ENCODE results near the gene CTRB1.

The CTRB1 gene

DNA sequence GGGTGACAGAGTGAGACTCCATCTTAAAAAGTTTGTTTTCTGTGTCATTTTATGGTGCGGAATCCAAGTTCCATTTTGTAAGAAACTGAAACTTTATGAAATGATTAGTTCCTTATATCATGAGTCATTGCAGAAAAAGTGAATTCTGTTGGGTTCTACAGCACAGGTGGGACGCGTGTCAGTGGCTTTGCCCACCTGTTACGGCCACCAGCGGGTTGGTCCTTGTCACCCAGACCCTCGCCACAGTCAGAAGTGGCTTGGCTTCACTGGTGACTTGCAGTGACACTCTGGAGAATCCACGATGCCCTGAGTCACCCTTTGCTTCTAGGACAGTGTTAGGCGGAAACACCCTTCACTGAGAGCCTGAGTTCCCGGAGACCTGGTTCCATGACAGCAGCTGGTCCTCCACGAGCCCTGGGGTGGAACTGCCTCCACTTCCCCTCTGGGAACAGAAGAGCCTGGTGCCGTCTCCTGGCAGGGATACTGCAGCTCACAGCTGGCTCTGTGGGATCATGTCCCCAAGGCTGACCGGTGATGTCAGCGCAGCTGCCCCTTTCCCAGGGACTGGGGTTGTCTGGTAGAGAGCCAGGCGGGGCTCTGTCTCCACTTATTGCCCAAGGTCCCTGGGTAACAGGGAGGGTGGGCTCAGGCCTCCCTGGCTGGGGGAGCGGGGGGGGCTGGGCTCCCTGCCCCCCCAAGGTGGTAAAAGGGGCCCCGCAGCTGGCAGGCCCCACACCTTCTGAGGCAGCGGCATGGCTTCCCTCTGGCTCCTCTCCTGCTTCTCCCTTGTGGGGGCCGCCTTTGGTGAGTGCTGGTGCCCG is at the start of gene CTRB1:
CTRB1 (plus strand) TSS at position 733 of the 821 bp plus-strand sequence; CDS start at position 753, 20 bp downstream.
- DNase-seq (ENCODE audit: low read depth, low spot score) = no peak

DNA sequence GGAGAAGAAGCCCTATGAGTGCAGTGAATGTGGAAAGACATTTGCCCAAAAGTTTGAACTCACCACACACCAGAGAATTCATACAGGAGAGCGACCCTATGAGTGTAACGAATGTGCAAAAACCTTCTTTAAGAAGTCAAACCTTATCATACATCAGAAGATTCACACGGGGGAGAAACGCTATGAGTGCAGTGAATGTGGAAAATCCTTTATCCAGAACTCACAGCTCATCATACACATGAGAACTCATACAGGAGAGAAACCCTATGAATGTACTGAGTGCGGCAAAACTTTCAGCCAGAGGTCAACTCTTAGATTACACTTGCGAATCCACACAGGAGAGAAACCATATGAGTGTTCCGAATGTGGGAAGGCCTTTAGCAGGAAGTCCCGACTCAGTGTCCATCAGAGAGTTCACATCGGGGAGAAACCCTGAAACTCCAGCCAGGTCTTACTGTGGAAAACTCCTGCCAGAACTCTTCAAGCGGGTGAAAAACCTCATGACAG is 48.8 kb upstream of the CTRB1 start:
- DNase-seq (ENCODE audit: low read depth, low spot score) = no peak

DNA sequence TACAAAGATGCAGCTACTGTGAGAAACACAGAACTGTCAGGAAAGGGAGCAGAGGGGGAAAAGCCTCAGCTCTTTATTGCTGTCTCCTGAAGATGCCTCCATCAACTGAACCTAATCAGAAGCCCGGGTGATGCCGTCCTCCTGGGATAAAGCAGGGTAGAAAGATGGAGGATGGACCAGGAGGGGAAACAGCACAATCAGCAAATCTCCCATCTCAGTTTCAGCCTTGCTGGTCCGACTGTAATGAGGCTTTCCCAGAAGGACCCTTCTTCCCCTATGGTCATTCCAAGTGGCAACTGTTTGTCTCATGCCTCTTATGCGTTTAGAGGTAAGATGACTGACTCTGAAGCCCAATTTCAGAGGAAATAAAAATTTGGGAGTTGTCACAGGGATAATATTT is 46.2 kb upstream of the CTRB1 start:
- DNase-seq (ENCODE audit: low read depth, low spot score) = no peak

GRCh38 chr16:75175074-75175473 is 43.7 kb upstream of the CTRB1 start:
- DNase-seq (ENCODE audit: low read depth, low spot score) = no peak

GRCh38 chr16:75176926-75177325 is 41.9 kb upstream of the CTRB1 start:
- no peak for DNase-seq (ENCODE audit: low read depth, low spot score)

GRCh38 chr16:75179208-75179607 is 39.6 kb upstream of the CTRB1 start:
- no peak for DNase-seq (ENCODE audit: low read depth, low spot score)

GRCh38 chr16:75181630-75182029 is 37.2 kb upstream of the CTRB1 start:
- DNase-seq (ENCODE audit: low read depth, low spot score) = no peak

DNA sequence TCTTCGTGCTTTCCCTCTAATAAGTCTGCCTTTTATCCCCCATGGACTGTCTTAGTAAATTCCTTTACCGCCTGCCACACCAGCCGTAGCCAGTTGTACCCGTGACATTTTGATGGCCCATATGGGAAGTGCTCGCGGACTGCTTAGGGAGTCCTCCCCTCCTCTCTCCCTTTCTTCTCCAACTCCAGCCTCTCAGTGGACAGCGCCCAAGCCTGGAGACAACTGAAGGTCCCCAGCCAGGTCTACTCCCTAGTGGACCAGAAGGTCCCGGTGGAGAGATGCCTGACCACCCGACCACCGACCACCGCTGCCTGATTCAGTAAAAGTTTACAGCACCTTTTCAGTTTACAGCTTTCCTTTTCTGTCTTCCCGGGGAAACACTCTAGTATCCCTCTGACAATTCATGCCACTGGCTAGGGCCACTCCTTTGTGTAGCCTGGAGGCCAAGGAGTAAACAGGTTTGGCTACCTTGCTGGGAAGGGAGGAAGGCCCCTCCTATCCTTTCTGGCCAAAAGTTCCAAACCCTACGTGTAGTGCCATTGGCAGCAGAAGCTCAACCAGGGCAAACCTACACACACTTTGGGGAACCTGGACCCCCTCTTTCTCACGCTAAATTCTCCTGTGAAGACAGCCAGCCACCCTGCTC is 29.8 kb upstream of the CTRB1 start:
- no peak for DNase-seq (ENCODE audit: low read depth, low spot score)

DNA sequence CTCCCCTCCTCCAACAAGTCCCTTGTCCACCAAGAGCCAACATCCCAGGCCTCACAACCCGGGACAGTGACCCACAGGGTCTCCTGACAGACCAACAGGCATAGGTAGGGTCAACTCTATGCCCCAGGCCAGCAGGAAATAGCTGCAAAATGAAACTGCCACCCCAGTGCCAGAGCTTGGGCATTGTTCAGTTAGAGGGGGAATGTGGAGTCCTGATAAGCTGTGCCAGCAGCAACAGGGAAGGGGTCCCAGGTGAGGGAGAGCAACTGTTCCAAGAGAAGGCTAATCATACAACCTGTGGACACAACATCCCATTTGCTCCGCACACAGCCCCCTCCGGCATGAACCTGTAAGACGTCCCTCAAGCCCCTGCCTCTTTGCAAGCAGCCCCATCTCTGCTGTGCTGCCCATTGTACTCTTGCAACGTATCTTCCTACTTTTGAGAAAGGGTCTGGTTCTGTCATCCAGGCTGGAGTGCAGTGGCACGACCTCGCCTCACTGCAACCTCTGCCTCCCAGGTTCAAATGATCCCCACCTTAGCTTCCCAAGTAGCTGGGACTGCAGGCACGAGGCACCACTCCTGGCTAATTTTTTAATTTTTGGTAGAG is 29.0 kb upstream of the CTRB1 start:
- DNase-seq (ENCODE audit: low read depth, low spot score) = no peak

DNA sequence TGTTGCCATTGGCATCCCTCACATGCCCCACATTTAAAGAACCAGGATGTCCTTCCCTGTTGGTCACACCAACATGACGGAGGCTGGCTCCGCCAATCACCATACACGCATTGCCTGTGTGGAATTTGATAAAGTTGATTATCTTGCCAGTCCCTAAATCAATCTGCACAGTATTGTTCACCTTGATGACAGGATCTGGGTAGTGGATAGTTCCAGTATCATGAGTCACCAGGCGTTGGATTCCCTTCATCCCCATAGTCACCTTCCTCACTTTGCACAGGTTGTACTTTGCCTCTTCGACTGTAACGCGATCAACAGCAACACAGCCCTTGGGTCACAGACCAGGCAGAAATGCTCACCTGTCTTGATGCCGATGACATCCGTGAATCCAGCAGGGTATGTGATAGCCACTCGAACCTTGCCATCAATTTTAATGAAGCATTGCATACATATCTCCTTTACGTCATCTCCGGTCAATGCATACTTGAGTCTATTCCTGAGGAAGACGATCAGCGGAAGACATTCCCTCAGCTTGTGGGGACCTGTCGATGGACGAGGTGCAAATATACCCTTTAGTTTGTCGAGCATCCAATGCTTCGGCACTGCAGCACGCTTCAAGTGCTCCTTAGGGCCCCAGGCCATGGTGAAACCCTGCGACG is 26.1 kb upstream of the CTRB1 start:
- DNase-seq (ENCODE audit: low read depth, low spot score) = no peak

- DNase-seq (ENCODE audit: low read depth, low spot score) = no peak
Observed at GRCh38 chr16:75193265-75193650, 25.5 kb upstream of the CTRB1 start.

DNA sequence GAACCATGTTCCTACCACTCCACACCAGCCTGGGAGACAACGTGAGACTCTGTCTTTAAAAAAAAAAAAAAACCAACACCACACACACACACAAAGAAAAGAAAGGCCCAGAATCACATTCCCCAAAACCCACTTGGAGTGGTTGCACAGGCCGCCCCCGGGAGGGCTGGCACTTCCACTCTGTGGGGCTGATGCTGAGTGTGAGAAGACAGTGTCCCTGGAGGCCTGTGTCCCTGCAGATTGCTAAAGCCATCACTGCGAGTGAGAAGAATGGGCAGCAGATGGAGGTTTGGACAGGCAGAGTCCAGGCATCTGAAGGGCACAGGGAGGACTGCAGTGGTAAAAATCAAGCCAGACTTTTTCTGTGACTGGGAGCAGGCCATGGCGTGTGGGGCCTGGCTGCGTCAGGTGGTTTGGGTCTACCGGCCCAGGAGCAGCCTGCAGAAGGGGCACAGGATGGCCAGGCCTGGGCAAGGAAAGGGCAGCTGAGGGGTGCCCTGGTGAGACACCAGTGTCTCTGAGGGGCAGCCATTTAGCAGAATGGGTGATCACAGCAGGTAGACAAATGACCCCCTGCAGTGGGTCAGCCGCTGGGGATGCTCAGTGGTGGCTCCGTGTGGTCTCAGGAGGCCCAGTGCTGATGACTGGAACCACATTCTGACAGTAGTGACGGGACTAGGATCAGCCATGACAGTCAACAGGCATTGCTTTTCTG is 24.9 kb upstream of the CTRB1 start:
- DNase-seq (ENCODE audit: low read depth, low spot score) = no peak

- DNase-seq (ENCODE audit: low read depth, low spot score) = no peak
Observed at GRCh38 chr16:75195811-75196790, 22.7 kb upstream of the CTRB1 start.

GRCh38 chr16:75196836-75197235 is 22.0 kb upstream of the CTRB1 start:
- no peak for DNase-seq (ENCODE audit: low read depth, low spot score)

- DNase-seq (ENCODE audit: low read depth, low spot score) = no peak
Observed at GRCh38 chr16:75197522-75198134, 21.2 kb upstream of the CTRB1 start.

- no peak for DNase-seq (ENCODE audit: low read depth, low spot score)
Observed at GRCh38 chr16:75198135-75198600, 20.6 kb upstream of the CTRB1 start.

DNA sequence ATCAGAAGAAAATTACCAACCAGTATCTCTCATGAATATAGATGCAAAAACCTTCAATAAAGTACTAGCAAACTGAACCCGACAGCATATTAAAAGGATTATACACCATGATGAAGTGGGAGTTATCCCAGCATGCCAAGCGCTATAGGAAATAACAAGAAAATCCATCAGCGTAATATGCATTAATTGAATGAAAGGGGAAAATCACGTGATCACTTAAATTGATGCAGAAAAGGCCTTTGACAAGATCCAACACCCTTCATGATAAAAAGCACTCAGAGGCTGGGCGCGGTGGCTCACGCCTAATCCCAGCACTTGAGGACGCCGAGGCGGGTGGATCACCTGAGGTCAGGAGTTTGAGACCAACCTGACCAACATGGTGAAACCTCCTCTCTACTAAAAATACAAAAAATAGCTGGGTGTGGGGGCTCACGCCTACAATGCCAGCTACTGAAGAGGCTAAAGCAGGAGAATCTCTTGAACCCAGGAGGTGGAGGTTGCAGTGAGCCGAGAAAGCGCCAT is 16.7 kb upstream of the CTRB1 start:
- no peak for DNase-seq (ENCODE audit: low read depth, low spot score)

- DNase-seq (ENCODE audit: low read depth, low spot score) = no peak
Observed at GRCh38 chr16:75203096-75203495, 15.7 kb upstream of the CTRB1 start.

GRCh38 chr16:75203667-75204409 is 14.9 kb upstream of the CTRB1 start:
- no peak for DNase-seq (ENCODE audit: low read depth, low spot score)

Measured in activated CD4-positive, CD25-positive, alpha-beta regulatory T cell treated with anti-CD3 and anti-CD28 coated beads, Interleukin-2, amount 50 U/mL, for 16 hours (primary cell).